Stimulated activated naive CD8-positive, alpha-beta T cell treated with anti-CD3 and anti-CD28 coated beads, Interleukin-15, amount 100 ng/mL, for 72 hours (primary cell): ENCODE data around the gene LMOD1.
"Not testable (repeated sequence)": the region's sequence is repeated elsewhere in the genome, so short reads cannot be mapped to it uniquely, and the experiment has no call there.

ENCODE experiments used
- ATAC-seq: fragments of 150-1000 bp; cut with Tn5 transposase; 2 replicates; pipeline ENCODE4 v1.10.0; 2021; ENCODE audit warnings: mild to moderate bottlenecking, moderate library complexity
- DNase-seq, 2 donors: peaks; one replicate each; pipeline ENCODE4 v3.0.0; 2021 to 2022
- H3K27ac Mint-ChIP-seq, 2 donors: one replicate each; pipeline ENCODE4 v1.8.0; 2022; ENCODE audit warnings: mild to moderate bottlenecking in 2 of 2, mixed read lengths in 2 of 2, moderate library complexity in 2 of 2
- H3K27me3 Mint-ChIP-seq: one replicate; pipeline ENCODE4 v1.8.0; 2022; ENCODE audit warnings: mixed read lengths
- H3K4me1 Mint-ChIP-seq: one replicate; pipeline ENCODE4 v1.8.0; 2022; ENCODE audit warnings: mild to moderate bottlenecking, mixed read lengths
- H3K4me3 Mint-ChIP-seq, 2 donors: one replicate each; pipeline ENCODE4 v1.8.0; 2022; ENCODE audit warnings: mild to moderate bottlenecking in 2 of 2, mixed read lengths in 2 of 2, moderate library complexity in 1 of 2
- H3K9me3 Mint-ChIP-seq, 2 donors: one replicate each; pipeline ENCODE4 v1.8.0; 2022; ENCODE audit warnings: mixed read lengths in 2 of 2

Gene LMOD1

DNA sequence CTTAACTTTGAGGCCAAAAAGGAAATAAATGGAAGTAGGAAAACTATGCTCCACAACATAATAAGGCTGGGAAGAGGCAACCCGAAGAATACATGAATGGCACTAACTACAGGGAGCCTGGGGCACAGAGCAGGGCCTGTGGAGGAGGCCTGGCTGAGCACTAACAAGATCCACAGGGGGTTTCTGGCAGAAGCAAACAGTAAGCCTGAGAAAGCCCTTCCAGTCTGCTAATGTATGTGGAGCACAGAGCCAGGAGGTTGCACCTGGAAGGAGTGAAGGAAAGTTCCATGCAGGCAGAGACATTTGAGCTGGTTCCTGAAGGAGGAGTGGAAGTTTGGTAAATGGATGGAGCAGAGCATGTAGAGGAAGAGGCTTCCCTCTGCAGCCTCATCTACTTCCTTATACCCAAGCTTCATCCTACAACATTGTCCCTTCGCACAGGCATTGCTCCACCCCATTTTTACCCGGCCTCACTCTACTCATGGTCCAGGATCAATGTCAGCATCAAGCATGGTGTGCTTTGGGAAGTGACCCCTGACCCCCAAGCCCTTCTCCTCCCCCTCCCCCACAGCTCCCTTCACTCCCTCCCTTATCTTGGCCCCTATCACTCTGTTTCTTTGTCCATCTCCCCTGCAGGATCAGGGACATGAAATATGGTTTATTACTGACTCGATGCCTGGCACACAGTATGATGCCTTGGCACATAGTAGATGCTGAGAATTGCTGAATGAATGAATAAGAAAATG is 34.3 kb downstream of the LMOD1 start:
- no peak for DNase-seq
- H3K27ac Mint-ChIP-seq: no peak overlapping the region
- H3K4me1 Mint-ChIP-seq: no peaks in the 10 kb centered on the region
- H3K9me3 Mint-ChIP-seq: no peaks in the 10 kb centered on the region
- peaks cover 28% of the 10 kb centered on the region for H3K27me3 Mint-ChIP-seq
- no peak overlapping the region for H3K4me3 Mint-ChIP-seq
- ATAC-seq: no peak

- DNase-seq (no peak), ATAC-seq (no peak)
- H3K4me1 Mint-ChIP-seq: peaks cover 13% of the 10 kb centered on the region
- H3K27me3 Mint-ChIP-seq: peaks cover 14% of the 10 kb centered on the region
- H3K4me3 Mint-ChIP-seq: no peak overlapping the region
- no peaks in the 10 kb centered on the region for H3K9me3 Mint-ChIP-seq
- H3K27ac Mint-ChIP-seq: no peak overlapping the region
Measured at GRCh38 chr1:201907621-201908020, 38.7 kb downstream of the LMOD1 start.

DNA sequence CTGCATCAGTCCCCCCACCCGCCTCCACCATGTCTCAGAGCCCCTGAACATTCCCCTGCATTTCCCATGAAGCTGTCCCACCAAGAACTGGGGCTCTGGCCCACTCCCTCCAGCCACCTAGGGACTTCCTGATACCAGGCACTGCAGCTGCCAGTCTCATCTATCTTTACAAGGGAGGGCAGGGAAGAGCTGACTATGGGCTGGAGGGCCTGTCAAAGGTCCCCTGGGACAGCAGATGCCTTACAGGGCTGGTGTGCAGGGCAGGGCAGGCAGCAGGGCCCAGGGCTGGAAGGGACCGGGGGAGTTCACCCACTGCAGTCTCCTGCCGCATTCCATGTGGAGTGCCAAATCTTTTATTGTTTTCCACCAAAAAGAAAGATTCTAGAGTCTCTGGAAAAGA is 40.0 kb downstream of the LMOD1 start:
- Mint-ChIP-seq H3K9me3 (no peaks in the 10 kb centered on the region), H3K27ac (no peak overlapping the region), H3K27me3 (peaks cover 14% of the 10 kb centered on the region), H3K4me1 (peaks cover 13% of the 10 kb centered on the region), H3K4me3 (no peak overlapping the region)
- ATAC-seq (no peak), DNase-seq (no peak)

- Mint-ChIP-seq H3K27me3 (peaks cover 16% of the 10 kb centered on the region), H3K9me3 (no peaks in the 10 kb centered on the region), H3K4me3 (no peak overlapping the region), H3K4me1 (peaks cover 13% of the 10 kb centered on the region), H3K27ac (no peak overlapping the region)
- ATAC-seq (peak; percentile 92), DNase-seq (peak in 1 of 2 donors; percentile 49)
Measured at GRCh38 chr1:201905234-201905890, 41.0 kb downstream of the LMOD1 start.

- H3K9me3 Mint-ChIP-seq: no peaks in the 10 kb centered on the region
- no peak for ATAC-seq
- H3K4me3 Mint-ChIP-seq: no peak overlapping the region
- H3K4me1 Mint-ChIP-seq: peaks cover 13% of the 10 kb centered on the region
- H3K27ac Mint-ChIP-seq: no peak overlapping the region
- no peak for DNase-seq
- H3K27me3 Mint-ChIP-seq: peaks cover 16% of the 10 kb centered on the region
Measured at GRCh38 chr1:201904579-201904978, 41.8 kb downstream of the LMOD1 start.

DNA sequence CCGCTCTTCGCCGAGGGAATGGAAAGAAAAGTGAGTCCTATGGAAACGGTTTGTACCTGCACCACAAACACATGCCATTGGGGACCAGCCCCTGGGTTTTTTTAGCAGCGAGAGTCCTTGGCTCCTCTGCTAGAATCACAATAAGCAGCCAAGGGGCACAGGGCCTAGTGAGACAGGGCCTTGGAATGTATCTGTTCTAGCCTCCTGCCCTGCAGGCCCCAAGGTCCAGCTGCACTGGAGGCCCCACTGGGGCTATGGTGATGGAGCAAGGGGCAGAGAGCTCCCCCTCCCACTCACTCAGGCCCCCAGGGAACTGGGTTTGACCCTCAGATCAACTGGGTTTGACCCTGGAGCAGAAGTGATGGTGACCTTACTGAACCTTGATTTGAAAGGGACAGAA is 43.2 kb downstream of the LMOD1 start:
- peaks cover 13% of the 10 kb centered on the region for H3K27me3 Mint-ChIP-seq
- no peaks in the 10 kb centered on the region for H3K9me3 Mint-ChIP-seq
- H3K4me1 Mint-ChIP-seq: peaks cover 13% of the 10 kb centered on the region
- H3K4me3 Mint-ChIP-seq: no peak overlapping the region
- no peak overlapping the region for H3K27ac Mint-ChIP-seq
- DNase-seq: no peak
- no peak for ATAC-seq

DNA sequence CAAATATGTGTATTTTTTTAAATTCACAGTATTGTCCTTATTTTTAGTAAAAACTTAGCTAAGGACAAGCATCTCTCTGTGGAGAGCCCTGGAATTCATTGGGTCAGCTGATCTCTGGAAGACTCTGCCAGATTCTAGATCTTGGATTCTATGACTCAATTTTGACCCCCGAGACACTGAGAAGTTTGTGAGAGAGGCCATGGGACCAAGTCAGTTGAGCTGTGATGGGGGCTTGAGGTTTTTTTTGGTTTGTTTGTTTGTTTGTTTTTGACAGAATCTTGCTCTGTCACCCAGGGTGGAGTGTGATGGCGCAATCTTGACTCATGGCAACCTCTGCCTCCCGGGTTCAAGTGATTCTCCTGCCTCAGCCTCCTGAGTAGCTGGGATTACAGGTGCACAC is 44.1 kb downstream of the LMOD1 start:
- H3K27ac Mint-ChIP-seq: no peak overlapping the region
- H3K4me3 Mint-ChIP-seq: no peak overlapping the region
- no peaks in the 10 kb centered on the region for H3K9me3 Mint-ChIP-seq
- ATAC-seq (no peak), DNase-seq (no peak)
- H3K4me1 Mint-ChIP-seq: peaks cover 13% of the 10 kb centered on the region
- peaks cover 13% of the 10 kb centered on the region for H3K27me3 Mint-ChIP-seq

- H3K9me3 Mint-ChIP-seq, DNase-seq, ATAC-seq, H3K4me3 Mint-ChIP-seq: not testable (repeated sequence)
- Mint-ChIP-seq H3K27me3 (peaks cover 13% of the 10 kb centered on the region), H3K27ac (peak overlapping the region in 1 of 2 donors; percentile 60), H3K4me1 (peaks cover 14% of the 10 kb centered on the region)
Measured at GRCh38 chr1:201901036-201901435, 45.3 kb downstream of the LMOD1 start.

- Mint-ChIP-seq H3K27ac (peak overlapping the region; percentile 7 to 13), H3K27me3 (peaks cover 13% of the 10 kb centered on the region), H3K4me1 (peaks cover 14% of the 10 kb centered on the region), H3K9me3 (no peaks in the 10 kb centered on the region), H3K4me3 (no peak overlapping the region)
- ATAC-seq (no peak), DNase-seq (no peak)
Measured at GRCh38 chr1:201900476-201900875, 45.9 kb downstream of the LMOD1 start.

GRCh38 chr1:201899683-201900429 is 46.5 kb downstream of the LMOD1 start:
- Mint-ChIP-seq H3K4me3 (no peak overlapping the region), H3K4me1 (peaks cover 11% of the 10 kb centered on the region), H3K27ac (peak overlapping the region in 1 of 2 donors; percentile 13), H3K9me3 (no peaks in the 10 kb centered on the region), H3K27me3 (peaks cover 13% of the 10 kb centered on the region)
- no peak for ATAC-seq
- no peak for DNase-seq

DNA sequence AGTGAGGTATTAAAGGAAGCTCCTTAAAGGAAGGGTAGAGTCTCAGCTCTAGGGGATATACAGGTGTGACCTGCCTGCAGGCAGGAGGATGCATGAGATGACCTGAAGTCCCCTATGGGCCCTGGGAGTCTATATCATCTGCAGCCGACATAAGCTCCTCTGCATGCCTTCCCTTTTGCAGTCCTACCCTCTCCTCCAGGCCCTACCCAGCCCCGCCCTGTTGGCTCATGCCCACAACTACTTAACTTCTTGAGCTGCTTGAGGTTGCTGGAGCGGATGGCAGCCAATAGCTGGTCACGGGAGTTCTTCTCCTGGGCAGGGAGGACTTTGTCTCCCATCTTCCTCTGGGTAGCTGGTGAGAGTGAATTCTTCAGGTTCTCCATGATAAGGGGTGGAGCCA is 47.4 kb downstream of the LMOD1 start:
- H3K9me3 Mint-ChIP-seq: no peaks in the 10 kb centered on the region
- peaks cover 20% of the 10 kb centered on the region for H3K27me3 Mint-ChIP-seq
- no peak for ATAC-seq
- no peak for DNase-seq
- no peak overlapping the region for H3K27ac Mint-ChIP-seq
- peaks cover 11% of the 10 kb centered on the region for H3K4me1 Mint-ChIP-seq
- no peak overlapping the region for H3K4me3 Mint-ChIP-seq

GRCh38 chr1:201898240-201898894 is 48.0 kb downstream of the LMOD1 start:
- DNase-seq: no peak
- Mint-ChIP-seq H3K4me3 (no peak overlapping the region), H3K27me3 (peaks cover 27% of the 10 kb centered on the region), H3K4me1 (peaks cover 11% of the 10 kb centered on the region), H3K27ac (no peak overlapping the region), H3K9me3 (no peaks in the 10 kb centered on the region)
- ATAC-seq: no peak

- no peak overlapping the region for H3K4me3 Mint-ChIP-seq
- H3K9me3 Mint-ChIP-seq: no peaks in the 10 kb centered on the region
- DNase-seq: no peak
- peaks cover 38% of the 10 kb centered on the region for H3K27me3 Mint-ChIP-seq
- ATAC-seq: no peak
- H3K27ac Mint-ChIP-seq: no peak overlapping the region
- peaks cover 11% of the 10 kb centered on the region for H3K4me1 Mint-ChIP-seq
Measured at GRCh38 chr1:201896951-201897391, 49.4 kb downstream of the LMOD1 start.

DNA sequence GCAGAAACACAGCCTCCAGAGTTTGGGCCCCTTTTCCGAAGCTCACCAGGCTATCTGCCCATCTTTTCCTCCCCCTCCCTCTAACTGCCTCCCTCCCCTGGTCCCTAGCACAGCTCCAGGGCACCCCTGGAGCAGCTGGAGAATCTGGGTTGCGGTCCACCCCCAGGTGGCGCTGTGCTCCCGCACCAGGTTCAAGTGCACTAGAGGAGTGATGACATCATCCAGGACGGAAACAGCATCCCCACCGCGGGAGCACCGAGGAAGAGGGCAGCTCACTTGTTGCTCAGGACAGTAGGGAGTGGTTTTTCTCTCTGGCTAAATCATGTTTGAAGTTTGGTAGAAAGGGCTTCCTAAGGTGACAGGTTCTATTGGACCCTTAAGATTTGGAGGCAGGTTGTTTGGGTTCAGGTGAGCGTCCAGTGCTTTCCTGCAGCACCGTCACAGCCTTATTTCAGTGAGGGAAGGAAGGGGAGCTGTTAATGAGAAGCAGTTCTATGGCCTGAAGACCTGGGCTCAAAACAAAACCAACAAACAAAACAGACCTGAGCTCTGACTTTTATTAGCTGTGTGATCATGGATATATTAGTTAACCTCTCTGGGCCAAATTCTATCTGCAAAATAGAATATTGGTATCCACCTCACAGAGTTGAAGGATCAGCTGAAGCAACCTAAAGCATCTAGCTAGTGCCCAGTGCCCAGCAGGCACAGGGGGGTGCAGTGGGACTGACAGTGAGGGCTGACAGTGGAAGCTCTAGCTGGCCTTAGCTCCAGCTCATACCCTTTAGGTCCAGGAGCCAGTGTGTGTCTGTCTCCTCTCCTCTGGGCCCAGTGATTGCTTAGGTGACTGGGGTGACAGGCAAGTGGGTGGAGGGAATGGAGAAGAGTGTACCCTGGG is 50.2 kb downstream of the LMOD1 start:
- ATAC-seq (peak; percentile 88), DNase-seq (peak; percentile 79 to 87)
- peaks cover 11% of the 10 kb centered on the region for H3K4me1 Mint-ChIP-seq
- H3K27ac Mint-ChIP-seq: peak overlapping the region; percentile 63 to 85
- peaks cover 46% of the 10 kb centered on the region for H3K27me3 Mint-ChIP-seq
- no peaks in the 10 kb centered on the region for H3K9me3 Mint-ChIP-seq
- peak overlapping the region; percentile 60 to 76 for H3K4me3 Mint-ChIP-seq
